Measurements from ENCODE around the gene TMEM132D.

TMEM132D gene

GRCh38 chr12:129570796-129571400 lies 332.9 kb downstream of the TMEM132D start:
- H3K9me3 ChIP-seq (ENCODE audit: low read length) = no peaks in the 10 kb centered on the region
- no peaks in the 10 kb centered on the region for H3K4me1 ChIP-seq (ENCODE audit: insufficient read depth, low read length)
- no peaks in the 10 kb centered on the region for H3K36me3 ChIP-seq (ENCODE audit: insufficient read depth, low read length)
- no peak overlapping the region for H3K4me3 ChIP-seq (ENCODE audit: low read depth in 1 of 2, low read length in 2 of 2)
- no peaks in the 10 kb centered on the region for H3K27me3 ChIP-seq (ENCODE audit: control insufficient read depth in 1 of 2, insufficient read depth in 2 of 2, low read length in 2 of 2)
- H3K27ac ChIP-seq (ENCODE audit: low read depth, low read length) = no peak overlapping the region
- no peak overlapping the region for H3K9ac ChIP-seq (ENCODE audit: low read length)

- H3K9me3 ChIP-seq (ENCODE audit: low read length) = no peaks in the 10 kb centered on the region
- no peak overlapping the region for H3K4me3 ChIP-seq (ENCODE audit: low read depth in 1 of 2, low read length in 2 of 2)
- H3K9ac ChIP-seq (ENCODE audit: low read length) = no peak overlapping the region
- no peaks in the 10 kb centered on the region for H3K27me3 ChIP-seq (ENCODE audit: control insufficient read depth in 1 of 2, insufficient read depth in 2 of 2, low read length in 2 of 2)
- H3K4me1 ChIP-seq (ENCODE audit: insufficient read depth, low read length) = no peaks in the 10 kb centered on the region
- H3K27ac ChIP-seq (ENCODE audit: low read depth, low read length) = no peak overlapping the region
- H3K36me3 ChIP-seq (ENCODE audit: insufficient read depth, low read length) = no peaks in the 10 kb centered on the region
Observed at GRCh38 chr12:129566800-129567199, 337.0 kb downstream of the TMEM132D start.

DNA sequence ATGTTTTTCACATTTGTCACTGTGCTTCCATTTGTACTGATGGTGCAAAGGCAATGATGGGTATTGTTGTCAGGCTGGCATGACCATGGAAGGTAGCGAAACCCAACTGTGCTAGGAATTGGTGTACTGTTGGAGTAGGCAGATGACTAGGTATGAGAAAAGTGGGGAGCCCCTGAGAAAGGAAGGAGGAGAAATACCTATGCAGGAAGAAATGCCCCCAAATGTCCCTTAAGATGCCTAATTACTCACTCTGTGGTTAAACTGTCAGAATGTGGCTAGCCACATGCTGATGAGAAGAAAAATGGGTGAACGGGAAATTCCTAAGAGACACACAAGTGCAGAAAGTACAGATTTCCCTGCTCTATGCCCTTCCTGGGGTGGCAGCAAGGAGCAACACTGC lies 339.1 kb downstream of the TMEM132D start:
- no peaks in the 10 kb centered on the region for H3K4me1 ChIP-seq (ENCODE audit: insufficient read depth, low read length)
- H3K27me3 ChIP-seq (ENCODE audit: control insufficient read depth in 1 of 2, insufficient read depth in 2 of 2, low read length in 2 of 2) = no peaks in the 10 kb centered on the region
- no peaks in the 10 kb centered on the region for H3K36me3 ChIP-seq (ENCODE audit: insufficient read depth, low read length)
- H3K4me3 ChIP-seq (ENCODE audit: low read depth in 1 of 2, low read length in 2 of 2) = no peak overlapping the region
- no peak overlapping the region for H3K9ac ChIP-seq (ENCODE audit: low read length)
- no peak overlapping the region for H3K27ac ChIP-seq (ENCODE audit: low read depth, low read length)
- no peaks in the 10 kb centered on the region for H3K9me3 ChIP-seq (ENCODE audit: low read length)

GRCh38 chr12:129563266-129563665 lies 340.6 kb downstream of the TMEM132D start:
- no peak overlapping the region for H3K27ac ChIP-seq (ENCODE audit: low read depth, low read length)
- H3K4me3 ChIP-seq (ENCODE audit: low read depth in 1 of 2, low read length in 2 of 2) = no peak overlapping the region
- no peaks in the 10 kb centered on the region for H3K4me1 ChIP-seq (ENCODE audit: insufficient read depth, low read length)
- no peak overlapping the region for H3K9ac ChIP-seq (ENCODE audit: low read length)
- H3K36me3 ChIP-seq (ENCODE audit: insufficient read depth, low read length) = no peaks in the 10 kb centered on the region
- H3K27me3 ChIP-seq (ENCODE audit: control insufficient read depth in 1 of 2, insufficient read depth in 2 of 2, low read length in 2 of 2) = no peaks in the 10 kb centered on the region
- no peaks in the 10 kb centered on the region for H3K9me3 ChIP-seq (ENCODE audit: low read length)

DNA sequence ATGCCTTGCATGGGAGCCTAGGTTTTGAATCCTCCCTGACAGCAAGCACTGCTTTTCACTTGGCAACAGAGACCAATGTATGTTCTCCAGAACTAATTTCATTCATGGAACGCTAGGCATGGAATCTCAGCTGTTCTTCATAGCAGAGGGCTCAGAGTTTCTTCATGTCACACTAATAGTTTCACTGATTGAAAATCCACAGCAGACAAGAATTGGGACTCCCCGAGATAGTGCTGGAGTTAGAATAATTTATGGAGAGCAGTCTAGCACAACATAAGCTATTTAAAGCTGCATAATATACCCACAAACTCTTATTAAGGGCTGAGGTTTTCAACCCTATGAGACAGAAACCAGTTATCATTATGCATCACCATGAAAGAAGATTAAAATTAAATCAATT lies 342.5 kb downstream of the TMEM132D start:
- Histone ChIP-seq H3K27me3 (ENCODE audit: control insufficient read depth in 1 of 2, insufficient read depth in 2 of 2, low read length in 2 of 2) (no peaks in the 10 kb centered on the region), H3K27ac (ENCODE audit: low read depth, low read length) (no peak overlapping the region), H3K4me1 (ENCODE audit: insufficient read depth, low read length) (no peaks in the 10 kb centered on the region), H3K9me3 (ENCODE audit: low read length) (no peaks in the 10 kb centered on the region), H3K36me3 (ENCODE audit: insufficient read depth, low read length) (no peaks in the 10 kb centered on the region), H3K9ac (ENCODE audit: low read length) (no peak overlapping the region), H3K4me3 (ENCODE audit: low read depth in 1 of 2, low read length in 2 of 2) (no peak overlapping the region)

DNA sequence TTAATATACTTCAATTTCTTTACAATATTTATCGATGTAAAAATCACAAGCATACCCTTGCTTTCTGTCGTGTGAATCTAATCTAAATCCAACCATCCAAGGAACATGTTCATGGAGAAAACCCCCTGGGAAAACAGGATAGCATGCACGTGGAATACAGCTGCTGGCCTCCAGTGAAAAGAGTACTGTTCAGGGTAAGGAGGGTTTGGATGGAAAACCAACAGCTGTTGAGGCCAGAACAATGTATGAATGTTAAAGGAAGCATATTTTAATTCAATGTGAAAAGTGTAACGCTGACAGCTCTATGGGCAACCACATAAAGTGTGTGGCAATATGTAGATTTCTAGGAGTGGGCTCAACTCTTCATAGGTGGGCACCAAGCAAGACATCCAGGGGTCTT lies 344.0 kb downstream of the TMEM132D start:
- Histone ChIP-seq H3K36me3 (ENCODE audit: insufficient read depth, low read length) (no peaks in the 10 kb centered on the region), H3K4me1 (ENCODE audit: insufficient read depth, low read length) (no peaks in the 10 kb centered on the region), H3K27ac (ENCODE audit: low read depth, low read length) (no peak overlapping the region), H3K9ac (ENCODE audit: low read length) (no peak overlapping the region), H3K9me3 (ENCODE audit: low read length) (no peaks in the 10 kb centered on the region), H3K4me3 (ENCODE audit: low read depth in 1 of 2, low read length in 2 of 2) (no peak overlapping the region), H3K27me3 (ENCODE audit: control insufficient read depth in 1 of 2, insufficient read depth in 2 of 2, low read length in 2 of 2) (no peaks in the 10 kb centered on the region)

- no peaks in the 10 kb centered on the region for H3K9me3 ChIP-seq (ENCODE audit: low read length)
- no peak overlapping the region for H3K4me3 ChIP-seq (ENCODE audit: low read depth in 1 of 2, low read length in 2 of 2)
- no peak overlapping the region for H3K27ac ChIP-seq (ENCODE audit: low read depth, low read length)
- H3K27me3 ChIP-seq (ENCODE audit: control insufficient read depth in 1 of 2, insufficient read depth in 2 of 2, low read length in 2 of 2) = no peaks in the 10 kb centered on the region
- H3K9ac ChIP-seq (ENCODE audit: low read length) = no peak overlapping the region
- H3K4me1 ChIP-seq (ENCODE audit: insufficient read depth, low read length) = no peaks in the 10 kb centered on the region
- H3K36me3 ChIP-seq (ENCODE audit: insufficient read depth, low read length) = no peaks in the 10 kb centered on the region
Observed at GRCh38 chr12:129558036-129558435, 345.8 kb downstream of the TMEM132D start.

GRCh38 chr12:129556082-129556481 lies 347.7 kb downstream of the TMEM132D start:
- Histone ChIP-seq H3K27ac (ENCODE audit: low read depth, low read length) (no peak overlapping the region), H3K4me1 (ENCODE audit: insufficient read depth, low read length) (no peaks in the 10 kb centered on the region), H3K4me3 (ENCODE audit: low read depth in 1 of 2, low read length in 2 of 2) (no peak overlapping the region), H3K9me3 (ENCODE audit: low read length) (no peaks in the 10 kb centered on the region), H3K36me3 (ENCODE audit: insufficient read depth, low read length) (no peaks in the 10 kb centered on the region), H3K9ac (ENCODE audit: low read length) (no peak overlapping the region), H3K27me3 (ENCODE audit: control insufficient read depth in 1 of 2, insufficient read depth in 2 of 2, low read length in 2 of 2) (no peaks in the 10 kb centered on the region)

- Histone ChIP-seq H3K9ac (ENCODE audit: low read length) (no peak overlapping the region), H3K4me1 (ENCODE audit: insufficient read depth, low read length) (no peaks in the 10 kb centered on the region), H3K4me3 (ENCODE audit: low read depth in 1 of 2, low read length in 2 of 2) (no peak overlapping the region), H3K27ac (ENCODE audit: low read depth, low read length) (no peak overlapping the region), H3K27me3 (ENCODE audit: control insufficient read depth in 1 of 2, insufficient read depth in 2 of 2, low read length in 2 of 2) (no peaks in the 10 kb centered on the region), H3K9me3 (ENCODE audit: low read length) (no peaks in the 10 kb centered on the region), H3K36me3 (ENCODE audit: insufficient read depth, low read length) (no peaks in the 10 kb centered on the region)
Observed at GRCh38 chr12:129552996-129553750, 350.7 kb downstream of the TMEM132D start.

GRCh38 chr12:129551441-129551840 lies 352.4 kb downstream of the TMEM132D start:
- no peaks in the 10 kb centered on the region for H3K36me3 ChIP-seq (ENCODE audit: insufficient read depth, low read length)
- H3K4me1 ChIP-seq (ENCODE audit: insufficient read depth, low read length) = no peaks in the 10 kb centered on the region
- H3K27me3 ChIP-seq (ENCODE audit: control insufficient read depth in 1 of 2, insufficient read depth in 2 of 2, low read length in 2 of 2) = no peaks in the 10 kb centered on the region
- no peak overlapping the region for H3K9ac ChIP-seq (ENCODE audit: low read length)
- H3K9me3 ChIP-seq (ENCODE audit: low read length) = no peaks in the 10 kb centered on the region
- no peak overlapping the region for H3K27ac ChIP-seq (ENCODE audit: low read depth, low read length)
- H3K4me3 ChIP-seq (ENCODE audit: low read depth in 1 of 2, low read length in 2 of 2) = no peak overlapping the region

DNA sequence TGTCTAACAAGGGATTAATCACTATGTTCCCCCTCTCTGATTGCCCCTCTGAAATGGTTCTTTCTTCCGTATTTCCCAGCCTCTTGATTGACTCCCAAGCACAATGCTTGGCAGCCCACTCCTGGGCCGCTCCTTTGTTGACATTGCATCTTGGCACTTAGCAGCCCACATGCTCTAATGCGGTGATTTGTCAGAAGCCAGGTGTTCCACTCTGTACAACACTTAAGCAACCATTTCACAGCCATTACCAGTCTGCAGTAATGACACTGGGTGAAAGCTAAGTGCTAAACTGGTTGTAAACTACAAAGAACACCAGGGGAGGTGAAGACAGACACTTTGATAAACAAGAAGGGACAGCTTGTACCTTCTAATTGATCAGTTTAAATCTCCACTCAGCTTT lies 353.5 kb downstream of the TMEM132D start:
- Histone ChIP-seq H3K4me3 (ENCODE audit: low read depth in 1 of 2, low read length in 2 of 2) (no peak overlapping the region), H3K27ac (ENCODE audit: low read depth, low read length) (no peak overlapping the region), H3K27me3 (ENCODE audit: control insufficient read depth in 1 of 2, insufficient read depth in 2 of 2, low read length in 2 of 2) (no peaks in the 10 kb centered on the region), H3K4me1 (ENCODE audit: insufficient read depth, low read length) (no peaks in the 10 kb centered on the region), H3K9me3 (ENCODE audit: low read length) (no peaks in the 10 kb centered on the region), H3K9ac (ENCODE audit: low read length) (no peak overlapping the region), H3K36me3 (ENCODE audit: insufficient read depth, low read length) (no peaks in the 10 kb centered on the region)

DNA sequence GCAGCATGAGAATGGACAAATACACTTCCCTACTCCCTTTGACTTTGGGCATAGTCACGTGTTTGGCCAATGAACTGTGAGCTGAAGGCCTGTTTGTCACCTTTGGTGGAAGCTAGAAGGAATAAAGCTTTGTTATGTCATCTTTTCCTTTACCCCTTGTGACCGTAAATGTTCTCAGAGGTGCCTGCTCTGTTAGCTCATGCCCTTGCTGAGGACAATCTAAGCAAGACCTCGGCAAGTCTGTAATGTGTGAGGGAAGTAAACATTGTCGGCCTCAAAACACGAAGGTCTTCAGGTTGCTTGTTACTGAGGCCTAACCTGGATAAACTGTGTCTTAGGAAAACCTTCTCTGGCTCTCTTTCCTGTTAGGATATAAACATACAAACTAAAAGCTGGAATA lies 354.2 kb downstream of the TMEM132D start:
- no peaks in the 10 kb centered on the region for H3K9me3 ChIP-seq (ENCODE audit: low read length)

More for the DNA sequence above, 354.2 kb downstream of the TMEM132D start:
- no peaks in the 10 kb centered on the region for H3K27me3 ChIP-seq (ENCODE audit: control insufficient read depth in 1 of 2, insufficient read depth in 2 of 2, low read length in 2 of 2)
- H3K36me3 ChIP-seq (ENCODE audit: insufficient read depth, low read length) = no peaks in the 10 kb centered on the region
- H3K27ac ChIP-seq (ENCODE audit: low read depth, low read length) = no peak overlapping the region
- H3K4me1 ChIP-seq (ENCODE audit: insufficient read depth, low read length) = no peaks in the 10 kb centered on the region
- no peak overlapping the region for H3K9ac ChIP-seq (ENCODE audit: low read length)
- no peak overlapping the region for H3K4me3 ChIP-seq (ENCODE audit: low read depth in 1 of 2, low read length in 2 of 2)
